Panc1 (cell line): ENCODE data around the gene MSANTD2.

Source experiments
- CTCF ChIP-seq: fragments of 450-650 bp; IDR thresholded peaks from 2 replicates; pipeline ENCODE4 v1.5.1; 2017; ENCODE audit warnings: mild to moderate bottlenecking
- POLR2AphosphoS5 ChIP-seq: IDR thresholded peaks from 2 replicates; pipeline ENCODE4 v1.6.1; 2012; ENCODE audit warnings: mild to moderate bottlenecking, low read depth, low read length, moderate library complexity
- REST ChIP-seq, 2 experiments: IDR thresholded peaks; 2 replicates each; pipeline ENCODE4 v1.6.1; 2011 to 2012; ENCODE audit warnings: low read depth in 2 of 2, control low read depth in 1 of 2, low read length in 1 of 2, mild to moderate bottlenecking in 1 of 2, moderate library complexity in 1 of 2; ENCODE audit not compliant: insufficient read depth in 1 of 2
- SIN3A ChIP-seq: IDR thresholded peaks from 2 replicates; pipeline ENCODE4 v1.6.1; 2012; ENCODE audit warnings: low read depth, mild to moderate bottlenecking, low read length, moderate library complexity, borderline replicate concordance; ENCODE audit not compliant: insufficient read depth

- TF ChIP-seq CTCF: no peak
- no peak for TF ChIP-seq SIN3A
- no peak for TF ChIP-seq REST (IDR thresholded peaks at IDR 0.05; ENCODE audit: insufficient read depth in 1 of 2, low read depth in 2 of 2, low read length in 1 of 2)
- TF ChIP-seq POLR2AphosphoS5: no peak
Measured at GRCh38 chr11:124807660-124808270, 7.6 kb upstream of the MSANTD2 start.
